Esophagus squamous epithelium (tissue), 4 donors: ENCODE results near the gene NRXN2.

Source experiments
- POLR2A ChIP-seq, 4 donors: fragments of 450-650 bp; IDR thresholded peaks; one replicate each; pipeline ENCODE4 v1.6.1; 2017; ENCODE audit warnings: antibody characterized with exemption in 4 of 4, mild to moderate bottlenecking in 4 of 4, moderate library complexity in 3 of 4
- TF ChIP-seq, protein P1 (sequence below), 6 experiments: fragments of 450-650 bp in 4 of 6; fragments of 200-600 bp in 2 of 6; sonication (generic) in 2 of 6; IDR thresholded peaks; one replicate each; pipeline ENCODE4 v1.5.1; 2016 to 2019; ENCODE audit warnings: antibody characterized with exemption in 6 of 6, mild to moderate bottlenecking in 4 of 6, moderate library complexity in 4 of 6

DNA sequence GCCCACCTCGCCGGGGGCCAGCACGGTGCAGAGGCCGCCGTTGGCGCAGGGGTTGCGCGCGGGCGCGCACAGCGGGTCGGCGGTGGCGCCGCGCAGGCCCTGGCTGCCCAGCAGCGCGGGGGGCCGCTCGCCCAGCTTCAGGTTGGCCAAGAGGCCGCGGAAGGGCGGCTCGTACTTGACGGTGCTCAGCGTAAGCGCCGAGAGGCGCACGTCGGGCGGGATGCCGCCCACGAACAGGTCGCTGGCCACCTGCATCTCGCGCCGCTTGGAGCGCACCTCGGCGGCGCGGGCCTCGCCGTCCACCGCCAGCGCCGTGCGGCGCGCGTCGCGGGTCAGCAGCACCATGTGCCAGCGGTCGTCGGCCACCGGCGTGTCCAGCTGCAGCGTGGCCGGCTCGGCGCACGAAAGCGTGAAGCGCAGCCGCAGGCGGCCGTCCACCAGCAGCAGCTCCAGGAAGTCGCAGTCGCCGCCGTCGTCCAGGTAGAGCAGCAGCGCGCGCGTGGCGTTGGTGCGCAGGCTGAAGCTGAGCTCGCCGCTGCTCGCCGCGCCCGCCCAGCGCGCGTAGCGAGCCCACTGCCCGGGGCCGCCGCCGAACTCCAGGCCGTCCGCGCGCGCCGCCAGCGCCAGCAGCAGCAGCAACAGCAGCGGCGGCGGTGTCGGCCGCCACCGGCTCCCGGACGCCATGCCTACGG is 9.8 kb downstream of the NRXN2 start:
- TF ChIP-seq, protein P1, sequence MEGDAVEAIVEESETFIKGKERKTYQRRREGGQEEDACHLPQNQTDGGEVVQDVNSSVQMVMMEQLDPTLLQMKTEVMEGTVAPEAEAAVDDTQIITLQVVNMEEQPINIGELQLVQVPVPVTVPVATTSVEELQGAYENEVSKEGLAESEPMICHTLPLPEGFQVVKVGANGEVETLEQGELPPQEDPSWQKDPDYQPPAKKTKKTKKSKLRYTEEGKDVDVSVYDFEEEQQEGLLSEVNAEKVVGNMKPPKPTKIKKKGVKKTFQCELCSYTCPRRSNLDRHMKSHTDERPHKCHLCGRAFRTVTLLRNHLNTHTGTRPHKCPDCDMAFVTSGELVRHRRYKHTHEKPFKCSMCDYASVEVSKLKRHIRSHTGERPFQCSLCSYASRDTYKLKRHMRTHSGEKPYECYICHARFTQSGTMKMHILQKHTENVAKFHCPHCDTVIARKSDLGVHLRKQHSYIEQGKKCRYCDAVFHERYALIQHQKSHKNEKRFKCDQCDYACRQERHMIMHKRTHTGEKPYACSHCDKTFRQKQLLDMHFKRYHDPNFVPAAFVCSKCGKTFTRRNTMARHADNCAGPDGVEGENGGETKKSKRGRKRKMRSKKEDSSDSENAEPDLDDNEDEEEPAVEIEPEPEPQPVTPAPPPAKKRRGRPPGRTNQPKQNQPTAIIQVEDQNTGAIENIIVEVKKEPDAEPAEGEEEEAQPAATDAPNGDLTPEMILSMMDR (IDR thresholded peaks at IDR 0.05) = no peak
- no peak for TF ChIP-seq POLR2A (IDR thresholded peaks at IDR 0.05)
